OCI-LY7 (cell line): ENCODE results near the gene CYB561D1.

Source experiments
- CTCF ChIP-seq: fragments of 200-600 bp; sonication (generic); conservative IDR thresholded peaks from 2 replicates; pipeline ENCODE4 v1.5.1; 2014; ENCODE audit warnings: mild to moderate bottlenecking, antibody characterized with exemption, low read length, moderate library complexity, mixed read lengths
- EZH2phosphoT487 ChIP-seq: fragments of 200-600 bp; sonication (generic); IDR thresholded peaks from 2 replicates; pipeline ENCODE4 v1.6.1; 2018; ENCODE audit warnings: low read depth, borderline replicate concordance, mild to moderate bottlenecking, mixed run types, antibody characterized with exemption, low read length, moderate library complexity, mixed read lengths

- TF ChIP-seq EZH2phosphoT487 (no peak), CTCF (no peak)
These were observed 5.2 kb downstream of the CYB561D1 start for GRCh38 chr1:109499081-109499480.
